A673 (cell line): ENCODE measurements around the gene MTERF1. TPM values are rescaled to one million over a fixed set of nuclear protein-coding genes. Genes with fewer than 3 reads are reported as not detected.
A peak's percentile ranks its signal among the peaks of the same experiment; 100 is the strongest.

ENCODE experiments used
- Bru-seq: library from RNA; stranded (reverse); fragments of 400-500 nt; gene quantifications from one replicate; lab custom pipeline; 2021; lab: Mats Ljungman, UMichigan
- BruChase-seq, 2 experiments: library from RNA; stranded (reverse); fragments of 400-500 nt; gene quantifications; one replicate each; lab custom pipeline; 2021; lab: Mats Ljungman, UMichigan
- BruUV-seq: library from RNA; stranded (reverse); fragments of 400-500 nt; replicated peaks from 2 replicates; lab custom pipeline; 2021; lab: Mats Ljungman, UMichigan
- CTCF ChIA-PET: fragments of 300-600 bp; sonication (Branson Sonifier 250); formaldehyde crosslinking; loops from one replicate; lab custom pipeline; 2022; ENCODE audit warnings: antibody characterized with exemption; lab: Charles Lee
- POLR2A ChIA-PET: fragments of 300-600 bp; sonication (Branson Sonifier 250); formaldehyde crosslinking; loops from one replicate; lab custom pipeline; 2022; ENCODE audit warnings: antibody characterized with exemption; ENCODE audit not compliant: low non-redundant PET; lab: Charles Lee
- DNase-seq: peaks from one replicate; pipeline ENCODE4 v3.0.0-alpha.2; 2015; ENCODE audit warnings: low spot score
- H3K27ac ChIP-seq: fragments of 200-600 bp; sonication (generic); 2 replicates; pipeline ENCODE4 v1.5.1; 2016; ENCODE audit warnings: mixed run types, low read depth, mild to moderate bottlenecking, mixed read lengths, antibody characterized with exemption, low read length; ENCODE audit not compliant: poor library complexity, severe bottlenecking
- H3K27me3 ChIP-seq: fragments of 200-600 bp; sonication (generic); replicated peaks from 2 replicates; pipeline ENCODE4 v1.6.1; 2017; ENCODE audit warnings: mixed run types, low read depth, mild to moderate bottlenecking, mixed read lengths, antibody characterized with exemption, low read length; ENCODE audit not compliant: insufficient read depth, poor library complexity
- H3K36me3 ChIP-seq: fragments of 200-600 bp; sonication (generic); 2 replicates; pipeline ENCODE4 v1.6.1; 2016; ENCODE audit warnings: mixed run types, mild to moderate bottlenecking, mixed read lengths, antibody characterized with exemption, low read length; ENCODE audit not compliant: insufficient read depth, poor library complexity, severe bottlenecking
- H3K4me1 ChIP-seq: fragments of 200-600 bp; sonication (generic); 2 replicates; pipeline ENCODE4 v1.6.1; 2017; ENCODE audit warnings: mixed run types, mild to moderate bottlenecking, mixed read lengths, antibody characterized with exemption, low read length; ENCODE audit not compliant: insufficient read depth, poor library complexity, severe bottlenecking
- H3K4me3 ChIP-seq: fragments of 200-600 bp; sonication (generic); 2 replicates; pipeline ENCODE4 v1.5.1; 2016; ENCODE audit warnings: low read depth, mixed run types, mild to moderate bottlenecking, mixed read lengths, low read length; ENCODE audit not compliant: poor library complexity, severe bottlenecking
- H3K9me3 ChIP-seq: fragments of 200-600 bp; sonication (generic); 2 replicates; pipeline ENCODE4 v1.6.1; 2016; ENCODE audit warnings: mixed run types, low read depth, mild to moderate bottlenecking, mixed read lengths, antibody characterized with exemption, low read length; ENCODE audit not compliant: poor library complexity, severe bottlenecking
- EZH2 ChIP-seq: fragments of 200-600 bp; sonication (generic); IDR thresholded peaks from 2 replicates; pipeline ENCODE4 v1.6.1; 2017; ENCODE audit warnings: borderline replicate concordance, low read depth, mild to moderate bottlenecking, mixed read lengths, antibody characterized with exemption, low read length; ENCODE audit not compliant: poor library complexity, severe bottlenecking
- intact Hi-C: fragments of 100-400 bp; cut with micrococcal nuclease; formaldehyde crosslinking; loops from one replicate; pipeline ENCODE4 v1.10.0; 2022; ENCODE audit not compliant: unreplicated experiment
- long read RNA-seq: library from polyadenylated mRNA; stranded (forward); transcript quantifications from one replicate; pipeline ENCODE4 v2.0.0, GENCODE V29; 2022
- total RNA-seq: library from RNA; stranded (reverse); gene quantifications from 2 replicates; pipeline ENCODE4 v1.2.3, GENCODE V29; 2021
- TF ChIP-seq, protein P1 (sequence below): fragments of 300-800, 200-600 bp; sonication (generic); conservative IDR thresholded peaks from 2 replicates; pipeline ENCODE4 v1.5.1; 2017; ENCODE audit warnings: low read depth, mild to moderate bottlenecking, antibody characterized with exemption, low read length, moderate library complexity, mixed read lengths

The MTERF1 gene, protein sequence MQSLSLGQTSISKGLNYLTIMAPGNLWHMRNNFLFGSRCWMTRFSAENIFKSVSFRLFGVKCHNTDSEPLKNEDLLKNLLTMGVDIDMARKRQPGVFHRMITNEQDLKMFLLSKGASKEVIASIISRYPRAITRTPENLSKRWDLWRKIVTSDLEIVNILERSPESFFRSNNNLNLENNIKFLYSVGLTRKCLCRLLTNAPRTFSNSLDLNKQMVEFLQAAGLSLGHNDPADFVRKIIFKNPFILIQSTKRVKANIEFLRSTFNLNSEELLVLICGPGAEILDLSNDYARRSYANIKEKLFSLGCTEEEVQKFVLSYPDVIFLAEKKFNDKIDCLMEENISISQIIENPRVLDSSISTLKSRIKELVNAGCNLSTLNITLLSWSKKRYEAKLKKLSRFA
- total RNA-seq (23.0 and 31.9 TPM in 2 replicates), Bru-seq, nascent RNA (percentile 96 among the genes with signal in this experiment), BruChase-seq, experiment 1, labeled RNA remaining after a 2-hour chase (percentile 97 among the genes with signal in this experiment), BruChase-seq, experiment 2, labeled RNA remaining after a 6-hour chase (percentile 85 among the genes with signal in this experiment)
- long read RNA-seq, transcript MTERF1-204 (2 exons, 720 nt) = minor isoform, 9 of 72 reads
- long read RNA-seq, transcript MTERF1-205 (3 exons, 554 nt) = minor isoform, 5 of 72 reads
- long read RNA-seq, transcript MTERF1-201 (3 exons, 1,997 nt) = major isoform, 40 of 72 reads
- long read RNA-seq, partial matches to known transcripts = 1 of 72 reads
- long read RNA-seq, other reads (novel, unspliced or antisense) = 12 of 72 reads

DNA sequence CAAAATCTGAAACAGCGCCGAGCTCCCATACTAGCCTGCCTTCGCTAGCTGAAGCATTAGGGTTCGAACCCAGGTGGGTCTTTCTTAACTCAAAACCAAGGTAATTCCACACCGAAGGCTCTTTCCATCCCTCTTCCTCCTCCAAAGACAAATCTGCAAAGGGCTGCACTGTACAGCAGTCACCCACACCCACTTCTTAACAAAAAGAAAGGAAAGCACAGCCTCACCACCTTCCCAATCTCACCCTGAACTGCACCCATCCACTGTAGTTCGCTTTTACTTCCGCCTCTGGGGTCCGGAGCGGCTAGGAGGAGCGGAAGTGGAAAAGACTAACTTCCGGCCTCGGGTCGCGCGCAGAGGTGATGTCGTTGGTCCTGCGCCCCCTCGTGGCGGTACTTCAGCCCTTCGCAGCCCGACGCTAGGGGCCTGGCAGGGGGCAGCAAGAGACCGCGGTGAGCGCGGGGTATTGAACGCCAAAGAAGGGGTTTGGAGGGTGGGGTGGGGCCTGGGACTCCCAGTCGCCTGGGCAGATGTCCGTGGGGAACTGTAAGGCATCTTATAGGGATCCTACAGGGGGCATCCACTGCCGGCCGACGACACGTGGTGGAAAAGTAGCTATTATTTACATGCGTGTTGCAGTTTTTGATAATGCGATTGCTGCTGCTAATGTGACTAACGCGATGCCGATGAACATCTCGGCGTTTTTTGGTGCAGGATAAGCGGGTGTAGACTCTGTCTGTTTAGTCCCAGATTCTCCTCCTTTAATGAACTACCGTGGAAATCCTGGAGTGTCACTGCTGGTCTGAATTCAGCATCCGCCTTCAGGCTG, at the start of gene MTERF1:
TSS of gene MTERF1 (minus strand) at position 290 of the 829 bp plus-strand sequence. CDS start 619 bp downstream, outside the sequence.
- CTCF ChIA-PET = interaction anchor here (0.6 to 1.4 kb wide), 4 partner anchors 11 to 789 kb away, joined by 3 to 4 read pairs (median 4); no protein-coding TSS in a partner anchor
- Histone ChIP-seq H3K27me3 (no peaks in the 10 kb centered on the region), H3K36me3 (no peaks in the 10 kb centered on the region), H3K4me3 (peak within 1 kb of the TSS; percentile 70), H3K4me1 (peaks cover 53% of the 10 kb centered on the region), H3K9me3 (no peaks in the 10 kb centered on the region), H3K27ac (peak within 1 kb of the TSS; percentile 78)
- BruUV-seq = no TSS peak
- TF ChIP-seq, protein P1, sequence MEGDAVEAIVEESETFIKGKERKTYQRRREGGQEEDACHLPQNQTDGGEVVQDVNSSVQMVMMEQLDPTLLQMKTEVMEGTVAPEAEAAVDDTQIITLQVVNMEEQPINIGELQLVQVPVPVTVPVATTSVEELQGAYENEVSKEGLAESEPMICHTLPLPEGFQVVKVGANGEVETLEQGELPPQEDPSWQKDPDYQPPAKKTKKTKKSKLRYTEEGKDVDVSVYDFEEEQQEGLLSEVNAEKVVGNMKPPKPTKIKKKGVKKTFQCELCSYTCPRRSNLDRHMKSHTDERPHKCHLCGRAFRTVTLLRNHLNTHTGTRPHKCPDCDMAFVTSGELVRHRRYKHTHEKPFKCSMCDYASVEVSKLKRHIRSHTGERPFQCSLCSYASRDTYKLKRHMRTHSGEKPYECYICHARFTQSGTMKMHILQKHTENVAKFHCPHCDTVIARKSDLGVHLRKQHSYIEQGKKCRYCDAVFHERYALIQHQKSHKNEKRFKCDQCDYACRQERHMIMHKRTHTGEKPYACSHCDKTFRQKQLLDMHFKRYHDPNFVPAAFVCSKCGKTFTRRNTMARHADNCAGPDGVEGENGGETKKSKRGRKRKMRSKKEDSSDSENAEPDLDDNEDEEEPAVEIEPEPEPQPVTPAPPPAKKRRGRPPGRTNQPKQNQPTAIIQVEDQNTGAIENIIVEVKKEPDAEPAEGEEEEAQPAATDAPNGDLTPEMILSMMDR = peak; percentile 100
- TF ChIP-seq EZH2 = no peak
- POLR2A ChIA-PET = no interaction called here
- DNase-seq = peak; percentile 98
- intact Hi-C loops = loop anchor here (5.0 kb wide), 2 partner anchors 243 to 567 kb away; partner anchors contain the start of gene GATAD1

DNA sequence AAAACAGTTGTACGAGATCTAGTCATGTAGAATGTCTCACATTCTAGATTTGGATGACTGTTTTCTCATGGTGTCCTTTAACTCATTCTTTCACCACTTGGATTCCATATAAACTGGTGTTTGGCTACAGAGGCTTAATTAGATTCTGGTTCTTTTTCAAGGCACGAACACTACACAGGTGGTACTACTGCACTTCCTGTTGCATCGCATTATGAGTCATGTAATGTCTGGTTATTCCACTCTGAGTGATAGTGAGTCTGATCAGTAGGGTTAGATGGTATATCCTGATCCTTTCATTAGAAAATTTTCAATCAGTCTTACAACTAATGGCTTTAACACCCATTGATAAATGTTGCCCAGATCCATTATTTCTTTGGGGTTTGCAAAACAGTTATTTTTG, 49.0 kb upstream of the MTERF1 start:
- H3K4me3 ChIP-seq = no peak overlapping the region
- H3K36me3 ChIP-seq = no peaks in the 10 kb centered on the region
- intact Hi-C loops = no loop called here
- no peak overlapping the region for H3K27ac ChIP-seq
- POLR2A ChIA-PET = no interaction called here
- no peaks in the 10 kb centered on the region for H3K4me1 ChIP-seq
- no TSS peak for BruUV-seq
- H3K9me3 ChIP-seq = no peaks in the 10 kb centered on the region
- TF ChIP-seq, protein P1 = no peak
- TF ChIP-seq EZH2 = no peak
- CTCF ChIA-PET = no interaction called here
- peak; percentile 25 for DNase-seq
- H3K27me3 ChIP-seq = no peaks in the 10 kb centered on the region

DNA sequence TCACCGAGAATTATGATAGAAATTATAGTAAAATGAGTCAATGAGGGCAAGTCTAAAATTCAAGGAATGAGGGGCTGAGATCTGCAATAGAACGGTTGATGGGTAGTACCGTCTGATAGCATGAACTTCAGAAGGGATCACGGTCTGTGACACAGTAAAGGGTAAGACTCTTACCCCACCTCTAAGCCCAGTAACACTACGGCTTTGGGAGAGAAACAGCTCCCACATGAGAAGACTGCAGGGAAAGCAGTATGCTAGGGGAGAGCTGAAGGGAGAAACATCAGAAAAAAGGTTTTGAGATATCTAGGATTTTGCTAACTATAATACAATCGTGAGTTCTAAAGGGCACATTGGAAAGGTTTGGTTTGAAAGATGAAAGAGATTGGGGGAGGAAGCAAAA, 47.4 kb upstream of the MTERF1 start:
- TF ChIP-seq EZH2 = no peak
- TF ChIP-seq, protein P1 = no peak
- no peaks in the 10 kb centered on the region for H3K27me3 ChIP-seq
- POLR2A ChIA-PET = no interaction called here
- no peak overlapping the region for H3K4me3 ChIP-seq
- no TSS peak for BruUV-seq
- no peaks in the 10 kb centered on the region for H3K9me3 ChIP-seq
- CTCF ChIA-PET = no interaction called here
- no peaks in the 10 kb centered on the region for H3K36me3 ChIP-seq
- no peaks in the 10 kb centered on the region for H3K4me1 ChIP-seq
- no peak overlapping the region for H3K27ac ChIP-seq
- intact Hi-C loops = no loop called here
- no peak for DNase-seq
